Natural killer cell (primary cell): ENCODE data around the gene ERGIC3. TPM values are rescaled to one million over a fixed set of nuclear protein-coding genes. Genes with fewer than 3 reads are reported as not detected.

Experiments used
- ATAC-seq, 3 donors: fragments of 150-1000 bp in 2 of 3; fragments of 200-7000 bp in 1 of 3; cut with Tn5 transposase; 1 replicate in 1 of 3; 2 replicates in 2 of 3; pipeline ENCODE4 v1.10.0; 2021; ENCODE audit warnings: mild to moderate bottlenecking in 2 of 3, moderate library complexity in 2 of 3
- DNase-seq, 2 donors: peaks; one replicate each; pipeline versions ENCODE4 v3.0.0 to v3.0.0-alpha.2; 2013 to 2021; ENCODE audit warnings: mixed read lengths in 1 of 2
- H3K27ac ChIP-seq: one replicate; pipeline ENCODE4 v1.5.1; 2013; ENCODE audit warnings: mild to moderate bottlenecking, low read length
- H3K27me3 ChIP-seq: one replicate; pipeline ENCODE4 v1.6.1; 2013; ENCODE audit warnings: low read length; ENCODE audit not compliant: control insufficient read depth, insufficient read depth
- H3K36me3 ChIP-seq: one replicate; pipeline ENCODE4 v1.6.1; 2013; ENCODE audit warnings: low read length; ENCODE audit not compliant: control insufficient read depth, insufficient read depth
- H3K4me1 ChIP-seq: one replicate; pipeline ENCODE4 v1.6.1; 2013; ENCODE audit warnings: low read length; ENCODE audit not compliant: control insufficient read depth, insufficient read depth
- H3K4me3 ChIP-seq: one replicate; pipeline ENCODE4 v1.5.1; 2013; ENCODE audit warnings: low read length
- H3K9me3 ChIP-seq: one replicate; pipeline ENCODE4 v1.6.1; 2013; ENCODE audit warnings: low read length; ENCODE audit not compliant: control insufficient read depth, insufficient read depth
- H3K27ac Mint-ChIP-seq, 2 donors: one replicate each; pipeline ENCODE4 v1.8.0; 2022; ENCODE audit warnings: mild to moderate bottlenecking in 2 of 2, mixed read lengths in 2 of 2, moderate library complexity in 1 of 2
- H3K27me3 Mint-ChIP-seq, 2 donors: one replicate each; pipeline ENCODE4 v1.8.0; 2022; ENCODE audit warnings: low read depth in 2 of 2, mixed read lengths in 2 of 2
- H3K36me3 Mint-ChIP-seq: one replicate; pipeline ENCODE4 v1.8.0; 2022; ENCODE audit warnings: mixed read lengths
- H3K4me1 Mint-ChIP-seq, 2 donors: one replicate each; pipeline ENCODE4 v1.8.0; 2022; ENCODE audit warnings: mixed read lengths in 2 of 2
- H3K4me3 Mint-ChIP-seq: one replicate; pipeline ENCODE4 v1.8.0; 2022; ENCODE audit warnings: mild to moderate bottlenecking, moderate library complexity, mixed read lengths
- H3K9me3 Mint-ChIP-seq, 2 donors: one replicate each; pipeline ENCODE4 v1.8.0; 2022; ENCODE audit warnings: mixed read lengths in 2 of 2
- WGBS: methylation state at CpG from one replicate; pipeline ENCODE4 v1.1.7; 2013; ENCODE audit warnings: missing lambda C conversion rate; ENCODE audit not compliant: insufficient coverage; 5-methylcytosine and 5-hydroxymethylcytosine counted together
- intact Hi-C: fragments of 100-400 bp; cut with micrococcal nuclease; formaldehyde crosslinking; loops from one replicate; pipeline ENCODE4 v1.14.2; 2022
- total RNA-seq, 4 donors: library from RNA; stranded (reverse); fragments of 120-200 nt in 1 of 4; gene quantifications; one replicate each; pipeline versions ENCODE4 v1.2.3 to v1.2.4, GENCODE V29; 2013 to 2022
- TF ChIP-seq, protein P1 (sequence below): fragments of 200-600 bp; IDR thresholded peaks from one replicate; pipeline ENCODE4 v1.8.0; 2022; ENCODE audit warnings: antibody characterized with exemption

ERGIC3 gene
- total RNA-seq, 3 donors from 2014 or later (not counting 1 experiment from before 2014, with no cell fraction given): 128 to 130 (median 129) TPM

DNA sequence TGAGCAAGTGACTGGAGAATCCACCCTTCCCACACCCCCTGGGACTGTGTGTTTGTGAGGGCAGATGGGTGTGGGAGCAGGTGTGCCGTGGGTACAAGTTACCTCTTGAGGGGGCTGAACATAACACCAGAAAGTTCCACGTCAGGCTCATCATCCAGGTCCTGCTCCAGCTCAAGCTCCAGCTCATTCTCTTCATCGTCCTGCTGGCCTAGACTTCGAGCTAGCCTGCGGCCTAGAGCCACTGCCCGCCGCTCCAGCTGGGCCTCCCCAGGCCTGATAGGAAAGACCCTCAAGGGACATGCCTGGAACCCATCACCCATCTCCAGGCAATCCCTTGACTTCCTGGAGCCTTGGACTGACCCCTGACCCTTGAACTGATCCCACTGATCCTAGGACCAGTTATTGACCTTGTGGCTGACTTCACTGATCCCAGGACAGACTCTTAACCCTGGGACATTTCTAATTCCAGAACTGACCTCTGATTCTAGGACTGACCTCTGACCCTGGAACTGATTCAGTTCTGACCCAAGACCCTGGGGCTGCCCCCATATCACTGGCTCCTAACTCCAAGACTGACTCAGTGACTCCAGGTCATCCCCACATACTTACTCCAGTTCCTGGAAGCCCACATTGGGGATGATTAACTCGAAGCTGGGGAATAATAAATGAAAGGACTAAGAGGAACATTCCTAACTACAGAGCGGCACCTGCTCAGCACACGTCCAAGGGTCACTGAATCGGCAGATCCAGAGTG is 62.0 kb downstream of the ERGIC3 start:
- Mint-ChIP-seq H3K4me1 (peaks cover 0 to 12% of the 10 kb centered on the region in 2 donors), H3K27me3 (peaks cover 7 to 23% of the 10 kb centered on the region in 2 donors), H3K4me3 (no peak overlapping the region), H3K27ac (no peak overlapping the region), H3K36me3 (no peaks in the 10 kb centered on the region), H3K9me3 (no peaks in the 10 kb centered on the region)
- TF ChIP-seq, protein P1, sequence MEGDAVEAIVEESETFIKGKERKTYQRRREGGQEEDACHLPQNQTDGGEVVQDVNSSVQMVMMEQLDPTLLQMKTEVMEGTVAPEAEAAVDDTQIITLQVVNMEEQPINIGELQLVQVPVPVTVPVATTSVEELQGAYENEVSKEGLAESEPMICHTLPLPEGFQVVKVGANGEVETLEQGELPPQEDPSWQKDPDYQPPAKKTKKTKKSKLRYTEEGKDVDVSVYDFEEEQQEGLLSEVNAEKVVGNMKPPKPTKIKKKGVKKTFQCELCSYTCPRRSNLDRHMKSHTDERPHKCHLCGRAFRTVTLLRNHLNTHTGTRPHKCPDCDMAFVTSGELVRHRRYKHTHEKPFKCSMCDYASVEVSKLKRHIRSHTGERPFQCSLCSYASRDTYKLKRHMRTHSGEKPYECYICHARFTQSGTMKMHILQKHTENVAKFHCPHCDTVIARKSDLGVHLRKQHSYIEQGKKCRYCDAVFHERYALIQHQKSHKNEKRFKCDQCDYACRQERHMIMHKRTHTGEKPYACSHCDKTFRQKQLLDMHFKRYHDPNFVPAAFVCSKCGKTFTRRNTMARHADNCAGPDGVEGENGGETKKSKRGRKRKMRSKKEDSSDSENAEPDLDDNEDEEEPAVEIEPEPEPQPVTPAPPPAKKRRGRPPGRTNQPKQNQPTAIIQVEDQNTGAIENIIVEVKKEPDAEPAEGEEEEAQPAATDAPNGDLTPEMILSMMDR: no peak
- ATAC-seq (no peak), DNase-seq (no peak)
- H3K9me3 ChIP-seq: no peaks in the 10 kb centered on the region
- no peaks in the 10 kb centered on the region for H3K36me3 ChIP-seq
- no peak overlapping the region for H3K4me3 ChIP-seq
- peaks cover 20% of the 10 kb centered on the region for H3K27me3 ChIP-seq
- H3K4me1 ChIP-seq: peaks cover 19% of the 10 kb centered on the region
- WGBS: 91% methylated on average over 11 of the region's 11 CpGs
- H3K27ac ChIP-seq: no peak overlapping the region
- intact Hi-C loops: loop anchor here (5.0 kb wide), 2 partner anchors 138 to 278 kb away; partner anchors contain the start of gene RBM39

DNA sequence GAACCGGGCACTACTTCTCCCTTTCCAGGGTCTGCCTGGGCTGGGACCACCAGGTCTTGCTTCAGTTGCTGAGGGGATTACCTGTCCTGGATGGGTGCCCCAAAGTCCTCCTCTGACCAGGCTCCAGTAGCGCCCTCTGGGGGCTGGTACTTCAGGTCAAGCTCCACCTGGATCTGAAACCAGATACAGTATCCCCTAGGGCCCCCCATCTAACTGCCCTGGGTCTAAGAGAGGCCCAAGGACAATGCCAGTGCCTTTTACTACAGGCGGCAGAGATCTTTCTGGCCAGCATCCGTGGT is 62.5 kb downstream of the ERGIC3 start:
- no peaks in the 10 kb centered on the region for H3K9me3 ChIP-seq
- Mint-ChIP-seq H3K4me1 (peaks cover 0 to 12% of the 10 kb centered on the region in 2 donors), H3K27ac (no peak overlapping the region), H3K9me3 (no peaks in the 10 kb centered on the region), H3K36me3 (no peaks in the 10 kb centered on the region), H3K4me3 (no peak overlapping the region), H3K27me3 (peaks cover 2 to 19% of the 10 kb centered on the region in 2 donors)
- no peak overlapping the region for H3K4me3 ChIP-seq
- TF ChIP-seq, protein P1: no peak
- no peak overlapping the region for H3K27ac ChIP-seq
- peaks cover 20% of the 10 kb centered on the region for H3K27me3 ChIP-seq
- WGBS: 62% methylated on average over 4 of the region's 4 CpGs
- peaks cover 19% of the 10 kb centered on the region for H3K4me1 ChIP-seq
- intact Hi-C loops: loop anchor here (5.0 kb wide), 2 partner anchors 138 to 278 kb away; partner anchors contain the start of gene RBM39
- ATAC-seq (no peak), DNase-seq (peak in 1 of 2 donors; percentile 35)
- H3K36me3 ChIP-seq: no peaks in the 10 kb centered on the region

DNA sequence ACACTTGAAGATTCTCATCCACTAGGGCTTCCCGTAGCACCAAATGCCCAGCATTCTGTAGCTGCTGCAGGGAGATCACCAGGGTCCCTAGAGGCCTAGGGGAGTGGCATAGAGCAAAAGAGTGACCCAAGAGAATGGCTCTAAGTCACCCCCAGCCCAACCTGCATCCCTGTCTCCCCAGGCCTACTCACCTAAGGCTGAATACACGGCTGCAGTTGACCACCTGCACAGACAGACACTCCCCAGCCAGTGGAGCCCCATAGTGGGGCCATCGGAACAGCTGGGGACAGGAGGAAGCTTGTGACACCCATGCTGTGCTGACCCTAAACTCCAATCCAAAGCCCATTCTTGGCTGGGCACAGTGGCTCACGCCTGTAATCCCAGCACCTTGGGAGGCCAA is 64.2 kb downstream of the ERGIC3 start:
- TF ChIP-seq, protein P1: no peak
- Histone ChIP-seq H3K9me3 (no peaks in the 10 kb centered on the region), H3K27me3 (peaks cover 5% of the 10 kb centered on the region), H3K4me3 (no peak overlapping the region), H3K4me1 (peaks cover 11% of the 10 kb centered on the region), H3K27ac (no peak overlapping the region), H3K36me3 (no peaks in the 10 kb centered on the region)
- H3K27me3 Mint-ChIP-seq: peaks cover 0 to 9% of the 10 kb centered on the region in 2 donors
- no peak overlapping the region for H3K4me3 Mint-ChIP-seq
- H3K27ac Mint-ChIP-seq: no peak overlapping the region
- H3K4me1 Mint-ChIP-seq: peaks cover 0 to 5% of the 10 kb centered on the region in 2 donors
- intact Hi-C loops: no loop called here
- DNase-seq (no peak), ATAC-seq (no peak)
- H3K9me3 Mint-ChIP-seq: no peaks in the 10 kb centered on the region
- WGBS: 84% methylated on average over 4 of the region's 4 CpGs
- no peaks in the 10 kb centered on the region for H3K36me3 Mint-ChIP-seq

Other genes with a start within 250 kb of the ERGIC3 start
- gene FAM83C, start 249.7 kb upstream of the ERGIC3 start, total RNA-seq: not detected
- gene UQCC1, start 130.1 kb upstream of the ERGIC3 start, total RNA-seq: 10 to 100 TPM; 22.2 to 39.7 (median 27.7) TPM
- not detected for gene GDF5, start 103.8 kb upstream of the ERGIC3 start, total RNA-seq
- gene CEP250, start 86.5 kb upstream of the ERGIC3 start, total RNA-seq: 10 to 100 TPM; 61.5 to 91.8 (median 80.8) TPM
- gene C20orf173, start 12.4 kb upstream of the ERGIC3 start, total RNA-seq: not detected
- gene SPAG4, start 73.8 kb downstream of the ERGIC3 start, total RNA-seq: 10 to 100 TPM; 11.2 to 16.2 (median 11.9) TPM
- 100 to 1,000 TPM; 298 to 342 (median 334) TPM for gene CPNE1, start 122.8 kb downstream of the ERGIC3 start, total RNA-seq
- 100 to 1,000 TPM in 1 of 3 donors, 10 to 100 TPM in 2; 80.9 to 112 (median 89.4) TPM for gene RBM12, start 122.8 kb downstream of the ERGIC3 start, total RNA-seq
- gene NFS1, start 157.3 kb downstream of the ERGIC3 start, total RNA-seq: 10 to 100 TPM; 11.3 to 20.8 (median 16.0) TPM
- gene ROMO1, start 157.3 kb downstream of the ERGIC3 start, total RNA-seq: 10 to 100 TPM; 38.3 to 49.7 (median 40.5) TPM
- gene RBM39, start 200.2 kb downstream of the ERGIC3 start, total RNA-seq: 1,000 to 10,000 TPM; 1,431 to 1,555 (median 1,445) TPM
- 100 to 1,000 TPM; 151 to 165 (median 161) TPM for gene PHF20, start 229.9 kb downstream of the ERGIC3 start, total RNA-seq